GM19025 (cell line): ENCODE data around the gene SLC30A5.
A peak's percentile ranks its signal among the peaks of the same experiment; 100 is the strongest.
"Not testable (repeated sequence)": the region's sequence is repeated elsewhere in the genome, so short reads cannot be mapped to it uniquely, and the experiment has no call there.

Experiments used
- ATAC-seq: cut with Tn5 transposase; IDR thresholded peaks from one replicate; pipeline ENCODE4 v1.9.1; 2021; ENCODE audit warnings: mild to moderate bottlenecking, low read depth, moderate library complexity; ENCODE audit not compliant: unreplicated experiment

Gene SLC30A5

DNA sequence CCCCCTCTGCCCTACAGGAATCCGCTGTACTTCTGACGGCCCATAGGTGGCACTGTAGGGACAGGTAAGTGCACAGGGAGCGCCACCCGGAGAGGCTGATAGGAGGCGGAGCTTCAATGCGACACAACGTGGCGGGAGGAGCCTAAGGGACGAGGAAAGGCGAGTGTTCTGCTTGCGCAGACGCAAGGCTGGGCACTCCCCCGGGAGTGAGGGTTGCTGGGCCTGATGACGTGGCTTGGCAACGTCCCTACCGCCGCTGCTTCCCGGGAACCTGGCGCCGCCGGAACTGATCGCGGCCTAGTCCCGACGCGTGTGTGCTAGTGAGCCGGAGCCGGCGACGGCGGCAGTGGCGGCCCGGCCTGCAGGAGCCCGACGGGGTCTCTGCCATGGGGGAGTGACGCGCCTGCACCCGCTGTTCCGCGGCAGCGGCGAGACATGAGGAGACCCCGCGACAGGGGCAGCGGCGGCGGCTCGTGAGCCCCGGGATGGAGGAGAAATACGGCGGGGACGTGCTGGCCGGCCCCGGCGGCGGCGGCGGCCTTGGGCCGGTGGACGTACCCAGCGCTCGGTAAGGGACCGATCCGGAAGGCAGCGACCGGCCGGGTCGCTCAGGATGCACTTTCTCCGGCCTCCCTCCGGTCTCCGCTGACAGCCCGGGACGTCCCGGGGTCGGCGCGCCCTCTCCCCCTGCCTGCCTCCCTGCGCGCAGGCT lies at the start of gene SLC30A5:
TSS of gene SLC30A5 (plus strand) at position 244 of the 712 bp plus-strand sequence. CDS start at position 486, 242 bp downstream.
- peak; percentile 97 for ATAC-seq

DNA sequence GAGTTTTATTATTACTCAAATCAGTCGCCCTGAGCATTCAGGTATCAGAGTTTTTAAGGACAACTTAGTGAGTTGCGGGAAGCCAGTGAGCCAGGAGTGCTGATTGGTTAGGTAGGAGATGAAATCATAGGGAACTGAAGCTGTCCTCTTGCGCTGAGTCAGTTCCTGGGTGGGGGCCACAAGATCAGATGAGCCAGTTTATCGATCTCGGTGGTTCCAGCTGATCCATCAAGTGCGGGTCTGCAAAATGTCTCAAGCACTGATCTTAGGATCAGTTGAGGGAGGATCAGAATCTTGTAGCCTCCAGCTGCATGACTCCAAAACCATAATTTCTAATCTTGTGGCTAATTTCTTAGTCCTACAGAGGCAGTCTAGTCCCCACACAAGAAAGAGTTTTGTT lies 48.6 kb upstream of the SLC30A5 start:
- not testable (repeated sequence) for ATAC-seq

DNA sequence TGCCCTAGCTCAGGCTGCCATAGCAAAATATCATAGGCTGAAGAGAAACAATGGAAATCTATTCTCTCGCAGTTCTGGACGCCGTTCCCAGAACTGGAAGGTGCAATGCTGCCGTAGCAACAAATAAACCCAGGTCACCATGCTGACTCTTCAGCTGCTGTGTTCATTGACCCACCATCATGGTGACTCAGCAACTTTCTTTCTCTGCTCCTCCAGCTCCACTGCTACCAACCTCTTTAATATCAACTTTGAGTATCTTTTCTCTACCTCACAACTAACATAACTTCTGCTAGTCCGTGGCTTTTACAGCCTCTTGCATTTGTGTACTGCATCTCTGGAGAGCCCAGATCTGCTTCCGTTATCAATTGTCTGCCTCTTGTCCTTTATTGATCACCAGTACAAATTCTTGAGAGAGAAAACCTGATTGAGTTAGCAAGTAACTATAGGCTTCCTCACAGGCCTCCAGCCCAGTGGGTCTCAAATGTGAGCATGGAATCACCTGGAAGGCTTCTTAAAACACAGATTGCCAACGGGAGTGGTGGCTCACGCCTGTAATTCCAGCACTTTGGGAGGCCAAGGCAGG lies 47.3 kb upstream of the SLC30A5 start:
- ATAC-seq = no peak

DNA sequence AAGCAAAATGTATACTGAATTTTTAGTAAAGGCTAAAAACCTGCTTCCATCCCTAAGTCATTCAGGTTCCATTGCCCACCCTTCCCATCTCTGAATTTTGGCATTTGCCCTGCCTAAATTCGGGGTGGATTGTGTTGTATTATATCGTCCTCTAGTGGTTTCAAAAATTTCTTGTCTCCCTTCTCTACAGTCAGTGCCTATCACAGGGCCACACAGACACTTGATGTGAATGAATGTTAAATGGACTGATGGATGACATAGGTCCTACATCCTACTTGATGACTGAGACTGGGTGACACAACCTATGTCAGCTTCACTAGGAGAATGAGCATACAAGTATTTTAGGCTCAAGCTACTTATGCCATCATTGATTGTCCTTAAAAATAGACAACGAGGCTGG lies 45.6 kb upstream of the SLC30A5 start:
- ATAC-seq = no peak

DNA sequence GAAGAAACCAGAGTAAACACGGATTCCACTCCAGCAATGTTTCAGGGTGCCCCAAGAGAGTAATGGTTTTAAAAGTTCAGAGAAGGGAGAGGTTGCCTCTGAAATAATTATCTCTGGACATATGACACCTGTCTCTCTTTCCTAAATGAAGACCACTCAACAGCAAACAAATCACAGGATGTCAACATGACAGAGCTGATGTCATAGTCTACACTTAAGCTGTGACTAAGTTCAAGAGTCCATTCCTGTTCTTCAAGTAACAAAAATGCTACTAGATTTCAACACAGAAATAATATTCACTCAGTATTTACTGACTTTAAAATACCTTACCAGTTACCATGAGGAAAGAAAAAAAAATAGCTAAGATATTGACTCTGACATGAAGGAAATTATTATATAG lies 44.7 kb upstream of the SLC30A5 start:
- ATAC-seq = no peak

DNA sequence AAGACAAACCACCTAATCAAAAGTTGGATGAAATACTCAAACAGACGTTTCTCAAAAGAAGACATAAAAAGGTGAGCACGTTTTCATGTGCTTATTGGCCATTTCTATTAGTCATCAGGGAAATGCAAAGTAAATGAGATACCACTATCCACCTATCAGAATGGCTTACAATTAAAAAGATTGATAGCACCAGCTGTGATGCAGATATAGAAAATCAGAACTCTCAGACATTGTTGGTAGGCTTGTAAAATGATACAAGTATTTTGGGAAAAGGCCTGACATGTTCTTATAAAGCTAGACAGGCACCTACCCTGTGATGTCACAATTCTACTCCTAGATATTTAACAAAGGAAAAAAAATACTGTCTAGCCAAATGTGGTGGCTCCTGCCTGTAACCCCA lies 44.0 kb upstream of the SLC30A5 start:
- no peak for ATAC-seq

DNA sequence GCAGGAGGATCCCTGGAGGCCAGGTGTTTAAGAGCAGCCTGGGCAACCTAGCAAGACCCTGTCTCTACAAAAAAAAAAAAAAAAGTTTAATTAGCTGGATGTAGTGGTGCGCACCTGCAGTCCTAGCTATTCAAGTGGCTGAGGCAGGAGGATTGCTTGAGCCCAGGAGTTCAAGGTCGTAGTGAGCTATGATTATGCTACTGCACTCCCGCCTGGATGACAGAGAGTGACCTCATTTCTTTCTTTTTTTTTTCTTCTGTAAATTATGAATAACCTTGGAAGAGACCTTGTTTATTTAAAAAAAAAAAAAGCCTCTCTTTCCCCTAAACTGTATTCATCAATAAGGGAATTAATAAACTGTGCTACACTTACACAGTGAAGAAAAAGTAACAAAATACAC lies 43.6 kb upstream of the SLC30A5 start:
- no peak for ATAC-seq

DNA sequence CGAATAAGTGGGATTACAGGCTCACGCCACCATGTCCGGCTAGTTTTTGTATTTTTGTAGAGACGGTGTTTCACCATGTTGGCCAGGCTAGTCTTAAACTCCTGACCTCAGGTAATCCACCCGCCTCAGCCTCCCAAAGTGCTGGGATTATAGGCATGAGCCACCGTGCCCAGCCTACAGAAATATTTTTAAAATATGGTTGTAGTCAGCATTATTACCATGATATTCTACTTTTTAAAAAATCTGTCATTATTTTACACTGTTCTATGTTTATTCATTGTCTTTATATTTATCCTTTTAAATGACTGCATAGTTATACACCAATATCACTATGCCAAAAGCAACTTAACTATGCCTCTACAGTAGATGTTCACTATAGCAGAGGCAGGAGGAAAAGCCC lies 41.6 kb upstream of the SLC30A5 start:
- ATAC-seq = no peak

DNA sequence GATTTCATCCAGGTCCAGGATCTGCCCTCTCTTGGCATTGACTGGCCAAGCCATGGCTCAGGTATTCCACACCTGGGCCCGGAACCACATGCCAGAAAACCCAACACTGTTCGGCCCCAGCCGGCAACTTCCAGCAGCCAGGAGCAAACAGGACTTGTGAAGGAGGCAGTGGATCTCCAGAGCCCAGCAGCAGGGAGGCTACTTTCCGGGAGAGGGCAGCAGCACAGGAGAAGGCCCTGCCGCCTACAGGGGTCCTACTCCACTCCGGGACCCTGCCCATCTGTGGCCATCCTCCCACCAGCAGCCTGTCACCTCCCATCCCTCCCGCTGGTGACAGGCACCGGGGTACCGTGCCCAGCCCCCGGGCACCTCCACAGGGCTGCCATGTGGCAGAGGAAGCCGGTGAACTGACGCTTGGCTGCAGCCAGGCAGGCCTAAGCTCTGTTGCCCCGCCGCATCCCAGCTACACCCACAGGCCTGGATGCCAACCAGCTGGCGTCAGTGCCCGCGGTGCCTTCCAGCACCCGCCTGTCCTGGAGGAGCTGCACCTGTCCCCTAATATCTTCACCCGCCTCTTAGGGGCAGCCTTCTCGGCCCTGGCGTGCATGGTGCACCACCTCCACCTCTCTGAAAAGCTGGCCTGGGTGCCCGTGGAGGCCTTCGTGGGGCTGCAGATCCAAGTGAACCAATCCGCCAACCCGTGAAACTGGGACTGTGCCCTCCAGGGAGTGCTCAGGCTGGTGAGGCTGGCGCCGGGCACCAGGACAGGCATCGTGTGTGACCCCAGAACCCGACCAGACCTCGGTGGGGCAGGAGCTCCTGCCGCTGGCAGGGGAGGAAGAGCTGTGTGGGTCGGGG lies 18.9 kb upstream of the SLC30A5 start:
- no peak for ATAC-seq

DNA sequence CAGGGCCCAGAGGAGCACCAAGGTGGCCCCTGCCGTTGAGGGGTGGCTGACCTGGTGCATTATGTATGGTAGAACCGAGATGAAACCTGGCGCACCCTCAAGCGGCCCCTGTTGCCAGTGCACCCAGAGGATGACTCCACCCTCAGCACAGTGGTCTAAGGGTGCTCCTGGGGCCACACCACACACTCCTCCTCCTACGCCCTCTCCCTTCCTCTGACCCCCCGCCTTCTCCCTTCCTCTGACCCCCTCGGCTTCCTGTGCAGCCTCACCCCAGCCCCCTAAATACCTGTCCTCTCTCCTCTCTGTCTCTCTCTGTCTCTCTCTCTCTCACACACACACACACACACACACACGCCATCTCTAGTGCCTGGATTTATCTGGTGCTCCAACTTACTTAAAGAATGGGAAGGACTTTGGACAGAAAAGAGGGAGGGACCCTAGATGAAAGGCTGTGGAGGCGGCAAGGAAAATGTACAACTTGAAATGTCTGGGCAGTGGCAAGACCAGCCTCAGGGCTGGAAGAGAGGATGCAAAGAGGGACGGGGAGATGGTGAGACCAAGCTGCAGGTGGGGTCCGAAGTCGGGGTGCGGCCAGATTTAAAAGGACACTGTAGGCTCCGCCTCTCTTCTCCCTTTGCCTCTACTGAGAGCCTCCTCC lies 18.2 kb upstream of the SLC30A5 start:
- ATAC-seq = no peak

DNA sequence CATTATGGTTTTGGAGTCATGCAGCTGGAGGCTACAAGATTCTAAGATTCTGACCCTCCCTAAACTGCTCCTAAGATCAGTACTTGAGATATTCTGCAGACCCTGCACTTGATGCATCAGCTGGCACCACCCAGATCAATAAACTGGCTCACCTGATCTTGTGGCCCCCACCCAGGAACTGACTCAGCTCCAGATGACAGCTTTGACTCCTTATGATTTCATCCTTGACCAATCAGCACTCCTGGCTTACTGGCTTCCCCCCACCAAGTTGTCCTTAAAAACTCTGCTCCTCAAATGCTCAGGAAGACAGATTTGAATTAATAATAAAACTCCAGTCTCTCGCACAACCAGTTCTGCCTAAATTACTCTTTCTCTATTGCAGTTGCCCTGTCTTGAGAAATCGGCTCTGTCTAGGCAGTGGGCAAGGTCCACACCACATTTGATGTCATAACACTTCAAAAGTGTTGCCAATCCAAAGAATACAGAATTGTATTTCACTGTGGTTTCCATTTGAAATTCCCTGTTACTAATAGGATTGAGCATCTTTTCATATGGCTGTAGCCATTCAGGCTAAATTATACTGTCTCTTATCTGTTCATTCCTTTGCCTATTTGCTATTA lies 14.8 kb upstream of the SLC30A5 start:
- ATAC-seq = no peak

DNA sequence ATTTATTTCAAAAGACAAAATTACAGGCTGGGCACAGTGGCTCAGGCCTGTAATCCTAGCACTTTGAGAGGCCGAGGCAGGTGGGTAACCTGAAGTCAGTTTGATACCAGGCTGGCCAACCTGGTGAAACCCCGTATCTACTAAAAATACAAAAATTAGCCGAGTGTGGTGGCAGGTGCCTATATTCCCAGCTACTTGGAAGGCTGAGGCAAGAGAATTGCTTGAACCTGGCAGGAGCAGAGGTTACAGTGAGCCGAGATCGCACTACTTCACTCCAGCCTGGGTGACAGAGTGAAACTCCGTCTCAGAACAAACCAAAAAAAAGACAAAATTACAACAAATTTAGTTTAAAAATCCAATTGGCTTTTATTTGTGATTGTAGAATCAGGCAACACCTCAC lies 14.3 kb upstream of the SLC30A5 start:
- ATAC-seq = no peak

DNA sequence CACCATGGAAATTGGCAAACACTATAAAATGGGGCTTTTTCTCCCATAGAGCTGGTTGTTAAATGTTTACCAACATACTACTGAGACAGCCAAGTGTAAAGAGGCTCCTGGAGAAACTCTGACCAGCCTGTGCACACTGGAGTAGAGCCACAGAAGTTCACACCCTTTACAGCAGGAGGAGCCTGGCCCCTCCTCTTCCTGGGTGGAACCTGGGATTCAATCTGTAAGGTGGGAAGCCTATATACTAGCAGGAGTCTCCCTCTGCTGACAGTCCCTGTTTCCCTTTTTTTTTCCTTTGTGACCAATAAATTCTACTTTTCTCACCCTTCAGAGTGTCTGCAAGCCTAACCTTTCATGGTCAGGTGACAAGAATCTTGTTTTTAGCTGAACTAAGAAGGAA lies 10.4 kb upstream of the SLC30A5 start:
- no peak for ATAC-seq

DNA sequence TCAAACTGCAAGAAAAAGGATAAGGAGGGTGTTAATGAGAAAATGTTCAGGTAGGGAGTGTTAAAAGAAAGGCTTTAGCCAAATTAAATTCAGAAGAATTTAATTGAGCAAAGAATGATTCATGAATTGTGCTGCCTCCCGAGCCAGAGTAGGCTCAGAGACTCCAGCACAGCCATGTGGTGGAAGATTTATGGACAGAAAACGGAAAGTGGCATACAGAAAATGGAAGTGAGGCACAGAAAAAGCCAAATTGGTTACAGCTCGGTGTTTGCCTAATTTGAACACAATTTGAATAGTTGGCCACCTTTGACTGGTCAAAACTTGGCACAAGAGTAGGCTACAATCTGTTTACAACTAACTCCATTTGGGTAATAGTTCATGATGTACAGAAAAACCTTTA lies 9.6 kb upstream of the SLC30A5 start:
- ATAC-seq = no peak

DNA sequence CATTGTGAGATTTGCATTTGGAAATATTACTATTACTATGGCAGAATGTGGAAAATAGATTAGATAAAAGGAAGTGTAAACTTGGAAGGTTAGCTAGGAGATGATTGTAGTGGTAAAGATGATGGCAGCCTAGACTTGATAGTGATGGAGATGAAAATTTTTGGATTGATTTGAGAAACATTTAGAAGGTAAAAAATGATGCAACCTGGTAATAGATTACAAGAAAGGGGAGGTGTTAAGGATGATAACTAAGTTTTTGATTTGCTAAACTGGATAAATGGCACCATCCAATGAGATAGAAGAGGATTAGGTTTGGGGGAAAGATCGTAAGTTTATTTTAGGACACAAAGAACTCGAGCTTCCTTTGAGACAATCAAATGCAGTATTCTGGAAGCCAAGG lies 8.9 kb upstream of the SLC30A5 start:
- no peak for ATAC-seq

DNA sequence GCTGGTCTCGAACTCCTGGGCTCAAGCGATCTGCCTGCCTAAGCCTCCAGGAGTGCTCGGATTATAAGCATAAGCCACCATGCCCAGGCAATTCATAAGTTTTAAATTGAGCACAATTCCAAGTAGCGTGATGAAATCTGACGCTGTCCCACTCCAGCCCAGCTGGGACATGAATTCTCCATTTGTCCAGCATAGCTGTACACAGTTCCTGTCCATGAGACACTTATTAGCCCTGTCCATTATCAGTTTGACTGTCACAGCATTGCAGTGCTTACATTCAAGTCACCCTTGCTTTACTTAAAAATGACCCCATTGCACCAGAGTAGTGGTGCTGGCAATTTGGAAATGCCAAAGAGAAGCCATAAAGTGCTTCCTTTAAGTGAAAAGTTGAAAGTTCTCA lies 7.6 kb upstream of the SLC30A5 start:
- no peak for ATAC-seq

DNA sequence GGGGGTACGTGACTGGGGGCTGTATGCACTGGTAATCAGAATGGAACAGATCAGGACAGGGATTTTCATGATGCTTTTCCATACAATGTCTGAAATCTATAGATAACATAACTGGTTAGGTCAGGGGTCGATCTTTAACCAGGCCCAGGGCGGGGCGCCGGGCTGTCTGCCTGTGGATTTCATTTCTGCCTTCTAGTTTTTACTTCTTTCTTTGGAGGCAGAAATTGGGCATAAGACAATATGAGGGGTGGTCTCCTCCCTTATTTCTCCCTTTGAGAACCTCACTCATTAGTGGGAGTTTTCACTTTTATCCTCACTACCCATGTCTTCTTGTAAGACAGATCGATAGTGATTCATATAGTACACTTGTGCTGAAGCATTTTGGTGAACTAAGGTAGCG lies 5.8 kb upstream of the SLC30A5 start:
- ATAC-seq = not testable (repeated sequence)

DNA sequence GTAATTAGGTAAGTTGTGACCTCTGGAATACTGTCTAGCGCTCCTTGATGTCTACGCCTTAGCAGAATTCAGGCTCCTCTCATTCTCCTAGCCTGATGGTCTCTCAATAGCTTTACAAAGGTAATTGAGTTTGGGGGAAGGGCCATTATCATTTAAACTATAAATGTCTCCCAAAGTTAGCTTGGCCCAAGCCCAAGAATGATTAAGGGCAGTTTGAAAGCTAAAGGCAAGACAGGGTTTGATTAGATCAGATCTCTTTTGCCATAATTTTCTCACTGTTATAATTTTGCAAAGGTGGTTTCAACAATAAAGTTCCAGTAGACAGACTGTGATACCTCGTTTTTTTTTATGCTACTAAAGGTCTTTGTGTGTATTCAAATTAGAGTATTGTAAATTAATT lies 3.7 kb upstream of the SLC30A5 start:
- no peak for ATAC-seq

DNA sequence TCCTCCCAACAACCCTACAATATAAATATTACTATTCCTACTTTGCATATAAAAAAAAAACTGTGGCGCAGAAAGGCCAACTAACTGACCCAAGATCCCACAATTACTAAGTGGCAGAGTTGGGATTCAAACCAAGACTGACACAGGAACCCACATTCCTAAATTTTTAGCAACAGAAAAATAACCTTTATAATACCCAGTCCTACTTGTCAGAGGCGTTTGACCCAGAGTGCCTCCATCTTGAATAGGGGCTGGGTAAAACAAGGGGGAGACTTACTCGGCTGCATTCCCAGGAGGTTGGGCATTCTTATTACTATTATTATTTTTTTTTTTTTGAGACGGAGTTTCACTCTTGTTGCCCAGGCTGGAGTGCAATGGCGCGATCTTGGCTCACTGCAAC lies 2.0 kb upstream of the SLC30A5 start:
- no peak for ATAC-seq

DNA sequence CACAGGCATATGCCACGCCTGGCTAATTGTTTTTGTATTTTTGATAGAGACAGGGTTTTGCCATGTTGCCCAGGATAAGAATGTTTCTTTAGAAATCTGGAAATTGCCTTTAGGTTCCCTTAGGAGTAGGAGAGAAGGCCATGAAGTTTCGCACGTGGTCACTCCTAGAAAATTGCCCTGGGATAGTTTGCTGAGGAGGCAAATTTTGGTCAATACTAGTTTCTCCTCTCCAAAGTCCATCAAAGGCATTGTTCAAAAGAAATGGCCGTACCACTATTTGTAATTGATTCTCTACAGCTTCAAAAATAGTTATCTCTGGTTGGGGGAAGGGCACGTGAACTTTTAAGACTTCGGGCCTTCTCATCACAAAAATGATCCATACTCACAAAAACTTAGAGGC lies 845 bp upstream of the SLC30A5 start:
- no peak for ATAC-seq

DNA sequence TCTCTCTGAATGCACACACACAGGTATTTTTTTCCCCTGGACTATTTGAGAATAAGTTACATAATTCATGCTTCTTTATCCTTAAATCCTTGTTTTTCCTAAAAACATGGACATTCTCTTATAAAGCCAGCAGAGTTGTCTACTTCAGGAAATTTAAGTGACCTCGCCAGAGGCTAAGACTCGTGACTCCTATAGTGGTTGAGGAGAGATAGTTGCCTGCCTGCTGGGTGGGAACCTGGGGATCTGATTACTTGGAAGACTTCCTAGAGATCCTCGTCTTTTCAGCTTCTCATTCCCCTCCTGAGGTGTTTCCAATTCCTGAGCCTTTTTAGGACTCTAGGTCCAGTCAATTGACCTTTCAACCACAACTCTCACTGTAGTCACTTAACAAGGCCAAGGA lies 5.5 kb downstream of the SLC30A5 start:
- no peak for ATAC-seq
